ENCODE measurements around the gene SDK1.

SDK1 gene

DNA sequence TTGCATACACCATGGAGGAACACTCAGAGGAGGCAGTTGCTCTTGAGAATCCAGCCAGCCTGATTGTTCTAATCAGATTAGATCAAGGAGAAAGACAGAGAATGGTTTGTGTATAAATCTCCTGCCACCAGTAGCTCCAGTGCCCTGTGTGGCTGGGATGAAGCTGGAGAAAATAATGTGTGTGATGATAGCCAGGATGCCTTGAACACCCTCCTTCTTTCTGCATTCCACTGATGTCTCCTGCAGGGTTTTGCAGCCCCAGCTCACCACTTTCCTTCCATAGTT is 766.4 kb downstream of the SDK1 start:
- no peak for DNase-seq

GRCh38 chr7:4067874-4068273 is 766.8 kb downstream of the SDK1 start:
- no peak for DNase-seq

DNA sequence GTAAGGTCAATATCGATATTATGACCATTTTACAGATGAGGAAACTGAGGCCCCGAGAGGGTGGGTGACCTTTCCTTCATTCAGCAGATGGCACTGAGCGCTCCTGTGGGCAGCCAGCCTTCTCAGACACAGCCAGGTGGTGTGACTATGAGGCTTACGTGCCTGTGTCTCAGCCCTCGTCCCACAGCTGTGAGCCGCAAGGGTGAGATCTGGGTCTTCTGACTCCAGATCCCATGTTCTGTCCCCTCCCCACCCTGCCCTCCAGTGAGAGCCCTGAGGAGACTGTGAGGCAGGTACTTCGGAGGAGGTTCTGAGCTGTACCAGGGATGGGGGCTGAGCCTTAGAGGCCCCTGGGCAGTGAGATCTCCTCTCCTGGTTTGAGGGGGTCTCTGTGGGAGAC is 767.2 kb downstream of the SDK1 start:
- no peak for DNase-seq

DNA sequence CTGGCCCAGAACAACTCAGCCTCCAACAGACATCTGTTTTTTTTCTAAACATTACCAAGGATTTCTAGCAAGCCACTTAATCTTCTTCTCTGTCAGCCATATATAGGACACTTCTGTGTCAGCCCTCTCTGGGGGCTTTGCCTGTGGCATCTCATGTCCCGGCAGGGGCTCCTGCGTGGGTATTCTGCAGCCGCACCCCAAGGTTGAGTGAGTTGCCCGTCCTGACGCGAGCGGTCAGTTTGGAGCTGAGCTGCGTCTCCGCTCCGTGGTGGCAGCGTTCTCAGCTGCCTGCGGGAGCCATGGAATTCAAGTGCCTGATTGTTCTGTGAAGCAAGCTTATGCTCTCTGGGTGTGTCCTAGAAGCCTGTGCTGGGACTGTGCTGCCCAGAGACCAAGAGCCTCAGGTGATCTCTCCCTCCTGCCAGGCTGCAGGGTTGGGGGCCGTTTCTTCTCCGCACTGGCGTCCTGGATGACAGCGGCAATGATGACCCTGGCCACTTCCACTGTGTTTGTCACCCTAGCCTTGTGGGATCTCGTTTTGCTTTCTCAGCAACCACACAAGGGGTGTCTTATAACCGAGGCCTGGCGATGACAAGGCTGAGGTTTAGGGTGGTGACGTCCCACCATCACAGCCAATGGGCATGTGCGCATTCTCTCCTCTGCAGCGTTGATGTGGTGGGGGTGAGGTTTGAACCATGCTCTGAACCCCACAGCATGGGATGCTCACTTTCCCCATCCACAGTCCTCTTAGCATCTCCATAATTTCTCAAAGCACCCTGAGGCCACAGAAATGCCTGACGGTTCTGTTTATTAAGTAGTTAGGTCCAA is 768.4 kb downstream of the SDK1 start:
- no peak for DNase-seq

- no peak for DNase-seq
Observed at GRCh38 chr7:4070214-4070613, 769.2 kb downstream of the SDK1 start.

GRCh38 chr7:4071370-4072058 is 770.5 kb downstream of the SDK1 start:
- DNase-seq: no peak

- no peak for DNase-seq
Observed at GRCh38 chr7:4072161-4072925, 771.3 kb downstream of the SDK1 start.

- DNase-seq: no peak
Observed at GRCh38 chr7:4073052-4073451, 772.0 kb downstream of the SDK1 start.

DNA sequence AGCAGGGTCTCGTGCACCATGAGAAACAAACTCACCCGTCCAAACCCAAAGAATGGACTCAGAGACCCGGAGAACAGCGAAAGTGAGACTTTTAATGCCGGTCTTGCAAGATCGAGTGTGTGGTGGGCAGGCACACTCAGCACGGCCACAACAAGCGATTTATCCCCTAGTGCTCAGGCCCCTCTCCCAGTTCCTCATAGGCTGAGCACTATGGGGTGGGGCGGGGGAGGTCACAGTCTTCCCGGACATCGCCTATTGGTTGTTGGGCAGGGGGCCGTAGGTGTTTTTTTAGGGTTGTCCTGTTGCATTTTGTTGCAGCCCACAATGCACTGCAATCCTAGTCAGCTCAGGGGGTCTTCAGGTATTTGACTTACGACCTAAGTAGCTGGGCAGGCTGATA is 772.7 kb downstream of the SDK1 start:
- no peak for DNase-seq

GRCh38 chr7:4074407-4074806 is 773.4 kb downstream of the SDK1 start:
- DNase-seq: no peak

GRCh38 chr7:4074994-4075393 is 773.9 kb downstream of the SDK1 start:
- DNase-seq: no peak

DNA sequence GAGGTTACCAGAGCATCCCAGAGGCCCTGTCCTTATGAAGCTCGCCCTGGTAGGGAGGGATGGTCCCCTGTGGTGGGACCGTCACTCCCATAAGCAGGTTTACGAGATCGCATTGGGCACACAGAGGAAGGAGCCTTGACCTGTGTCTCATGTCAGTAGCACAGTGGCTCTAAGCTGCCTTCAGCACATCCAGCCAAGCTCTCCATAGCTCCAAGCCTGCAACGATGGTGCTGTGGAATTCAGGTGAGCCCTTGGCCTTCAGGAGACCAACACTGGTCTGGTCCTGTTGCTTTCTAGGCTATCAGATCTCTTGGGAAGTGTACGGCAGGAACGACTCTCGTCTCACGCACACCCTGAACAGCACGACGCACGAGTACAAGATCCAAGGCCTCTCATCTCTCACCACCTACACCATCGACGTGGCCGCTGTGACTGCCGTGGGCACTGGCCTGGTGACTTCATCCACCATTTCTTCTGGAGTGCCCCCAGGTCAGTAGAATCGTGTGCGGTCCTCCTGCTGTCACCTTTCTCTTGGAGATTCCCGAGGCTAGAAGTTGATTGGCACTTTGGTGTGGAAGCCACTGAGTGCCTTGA is 775.7 kb downstream of the SDK1 start:
- DNase-seq: no peak

DNA sequence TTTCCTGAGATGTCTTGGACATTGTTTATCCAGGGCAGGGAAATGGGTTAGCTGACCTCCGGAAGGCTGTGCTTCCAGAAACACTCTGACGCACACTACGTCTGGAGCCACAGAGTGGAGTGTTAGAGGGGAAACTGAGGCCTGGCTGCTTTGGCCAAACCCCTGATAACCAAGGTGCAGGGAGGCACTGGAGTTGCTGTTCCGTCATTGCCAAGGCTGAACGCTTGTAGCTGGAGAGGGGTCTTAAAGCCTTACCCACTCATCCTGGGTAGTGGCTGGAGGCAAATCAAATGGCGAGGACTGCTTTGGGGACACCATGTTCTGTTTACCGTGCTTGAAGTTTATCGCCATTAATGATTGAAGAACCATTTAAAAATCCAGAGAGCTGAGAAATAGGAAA is 776.9 kb downstream of the SDK1 start:
- no peak for DNase-seq

GRCh38 chr7:4078580-4078979 is 777.5 kb downstream of the SDK1 start:
- no peak for DNase-seq

GRCh38 chr7:4079366-4079765 is 778.3 kb downstream of the SDK1 start:
- no peak for DNase-seq

- no peak for DNase-seq
Observed at GRCh38 chr7:4079956-4080355, 778.9 kb downstream of the SDK1 start.

GRCh38 chr7:4080954-4081353 is 779.9 kb downstream of the SDK1 start:
- DNase-seq: no peak

DNA sequence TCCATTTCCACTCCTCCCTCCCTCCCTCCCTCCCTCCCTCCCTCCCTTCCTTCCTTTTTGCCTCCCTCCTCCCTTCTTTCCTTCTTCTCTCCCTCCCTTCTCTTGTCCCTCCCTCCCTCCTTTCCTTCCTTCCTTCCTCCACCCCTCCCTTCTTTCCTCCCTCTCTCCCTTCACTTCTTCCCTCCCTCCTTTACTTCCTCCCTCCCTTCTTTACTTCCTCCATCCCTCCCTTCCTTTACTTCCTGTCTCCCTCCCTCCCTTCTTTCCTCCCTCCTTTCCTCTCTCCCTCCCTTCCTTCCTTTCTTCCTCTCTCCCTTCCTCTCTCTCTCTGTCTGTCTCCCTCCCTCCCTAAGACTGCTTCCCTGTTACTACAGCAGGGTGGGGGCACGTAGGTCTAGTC is 782.5 kb downstream of the SDK1 start:
- no peak for DNase-seq

DNA sequence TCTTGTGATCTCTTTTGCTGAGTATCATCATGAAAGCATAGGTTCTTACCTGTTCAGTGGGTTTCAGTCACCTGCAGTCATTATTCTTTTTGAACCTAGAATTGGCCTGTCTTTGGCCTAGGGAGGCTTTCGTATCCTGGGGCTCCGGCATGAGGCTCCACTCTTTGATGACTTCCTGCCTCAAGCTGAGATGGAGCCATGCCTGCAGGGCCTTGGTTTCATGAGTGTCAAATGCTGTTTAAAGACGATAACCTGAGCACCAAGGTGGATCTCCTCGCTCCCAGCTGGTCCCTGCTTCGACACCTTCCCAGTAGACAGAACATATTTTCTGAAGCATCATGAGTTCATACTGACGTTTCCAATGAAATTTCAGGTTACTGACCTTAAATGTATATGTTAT is 783.2 kb downstream of the SDK1 start:
- no peak for DNase-seq

- no peak for DNase-seq
Observed at GRCh38 chr7:4085937-4086691, 785.1 kb downstream of the SDK1 start.

DNA sequence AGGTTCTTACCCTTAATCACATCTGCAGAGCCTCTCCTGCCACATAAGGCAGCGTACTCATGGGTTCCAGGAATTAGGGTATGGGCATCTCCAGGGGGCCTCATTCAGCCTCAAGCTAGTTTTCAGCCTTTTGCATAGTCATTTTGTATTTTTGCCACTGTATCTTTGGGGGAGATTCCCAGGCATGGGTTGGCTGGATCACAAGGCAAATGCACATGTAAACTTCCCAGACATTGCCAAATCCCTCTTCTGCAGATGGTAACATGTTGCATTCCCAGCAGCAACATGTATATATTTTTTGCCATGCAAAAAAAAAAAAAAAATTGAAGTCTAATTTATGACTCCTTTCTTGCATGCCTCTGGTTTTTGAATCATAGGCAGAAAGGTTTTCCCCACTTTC is 785.7 kb downstream of the SDK1 start:
- no peak for DNase-seq

GRCh38 chr7:4091767-4092166 is 790.7 kb downstream of the SDK1 start:
- DNase-seq: no peak

GRCh38 chr7:4093035-4093434 is 792.0 kb downstream of the SDK1 start:
- no peak for DNase-seq
